IPS-20b (cell line): Measurements from ENCODE around the gene STK39.

Experiments
- H3K27ac ChIP-seq: one replicate; pipeline ENCODE4 v1.5.1; 2013; ENCODE audit warnings: low read length
- H3K27me3 ChIP-seq: 2 replicates; pipeline ENCODE4 v1.6.1; 2013; ENCODE audit warnings: mild to moderate bottlenecking, low read length, inconsistent platforms; ENCODE audit not compliant: insufficient read depth
- H3K36me3 ChIP-seq: 2 replicates; pipeline ENCODE4 v1.6.1; 2013; ENCODE audit warnings: low read depth, mild to moderate bottlenecking, inconsistent platforms, low read length, moderate library complexity; ENCODE audit not compliant: insufficient read depth
- H3K4me1 ChIP-seq: 2 replicates; pipeline ENCODE4 v1.6.1; 2013; ENCODE audit warnings: mild to moderate bottlenecking, control low read depth, inconsistent platforms, low read length, moderate library complexity; ENCODE audit not compliant: insufficient read depth
- H3K4me3 ChIP-seq: 2 replicates; pipeline ENCODE4 v1.5.1; 2013; ENCODE audit warnings: mild to moderate bottlenecking, low read length, inconsistent platforms
- H3K9ac ChIP-seq: 2 replicates; pipeline ENCODE4 v1.6.1; 2013; ENCODE audit warnings: low read depth, mild to moderate bottlenecking, inconsistent platforms, low read length, moderate library complexity
- H3K9me3 ChIP-seq: 2 replicates; pipeline ENCODE4 v1.6.1; 2013; ENCODE audit warnings: mild to moderate bottlenecking, low read depth, low read length, inconsistent platforms; ENCODE audit not compliant: insufficient read depth

STK39 gene

GRCh38 chr2:168146892-168147810, 100.2 kb downstream of the STK39 start:
- no peak overlapping the region for H3K4me3 ChIP-seq
- H3K9me3 ChIP-seq, result no peaks in the 10 kb centered on the region
- no peak overlapping the region for H3K27ac ChIP-seq
- no peaks in the 10 kb centered on the region for H3K36me3 ChIP-seq
- H3K4me1 ChIP-seq, result no peaks in the 10 kb centered on the region
- H3K27me3 ChIP-seq, result no peaks in the 10 kb centered on the region
- no peak overlapping the region for H3K9ac ChIP-seq

GRCh38 chr2:168145426-168146310, 101.7 kb downstream of the STK39 start:
- H3K4me3 ChIP-seq, result no peak overlapping the region
- H3K27ac ChIP-seq, result no peak overlapping the region
- no peaks in the 10 kb centered on the region for H3K27me3 ChIP-seq
- no peaks in the 10 kb centered on the region for H3K4me1 ChIP-seq
- H3K36me3 ChIP-seq, result no peaks in the 10 kb centered on the region
- no peaks in the 10 kb centered on the region for H3K9me3 ChIP-seq
- no peak overlapping the region for H3K9ac ChIP-seq

GRCh38 chr2:168145011-168145410, 102.4 kb downstream of the STK39 start:
- Histone ChIP-seq H3K4me1 (no peaks in the 10 kb centered on the region), H3K27ac (no peak overlapping the region), H3K9ac (no peak overlapping the region), H3K4me3 (no peak overlapping the region), H3K27me3 (no peaks in the 10 kb centered on the region), H3K36me3 (no peaks in the 10 kb centered on the region), H3K9me3 (no peaks in the 10 kb centered on the region)

- no peaks in the 10 kb centered on the region for H3K27me3 ChIP-seq
- peaks cover 3% of the 10 kb centered on the region for H3K4me1 ChIP-seq
- H3K4me3 ChIP-seq, result no peak overlapping the region
- no peak overlapping the region for H3K9ac ChIP-seq
- no peaks in the 10 kb centered on the region for H3K9me3 ChIP-seq
- no peaks in the 10 kb centered on the region for H3K36me3 ChIP-seq
- no peak overlapping the region for H3K27ac ChIP-seq
Observed at GRCh38 chr2:168143813-168144212, 103.6 kb downstream of the STK39 start.

GRCh38 chr2:168140892-168141291, 106.5 kb downstream of the STK39 start:
- no peak overlapping the region for H3K27ac ChIP-seq
- no peak overlapping the region for H3K4me3 ChIP-seq
- no peaks in the 10 kb centered on the region for H3K36me3 ChIP-seq
- H3K9me3 ChIP-seq, result no peaks in the 10 kb centered on the region
- no peak overlapping the region for H3K9ac ChIP-seq
- H3K4me1 ChIP-seq, result peaks cover 19% of the 10 kb centered on the region
- H3K27me3 ChIP-seq, result no peaks in the 10 kb centered on the region

GRCh38 chr2:168139852-168140251, 107.5 kb downstream of the STK39 start:
- Histone ChIP-seq H3K27me3 (no peaks in the 10 kb centered on the region), H3K36me3 (peaks cover 5% of the 10 kb centered on the region; the same call in 1 of the 2 replicates), H3K4me3 (no peak overlapping the region), H3K27ac (no peak overlapping the region), H3K4me1 (peaks cover 19% of the 10 kb centered on the region), H3K9ac (no peak overlapping the region), H3K9me3 (no peaks in the 10 kb centered on the region)

- no peak overlapping the region for H3K27ac ChIP-seq
- no peaks in the 10 kb centered on the region for H3K27me3 ChIP-seq
- H3K9ac ChIP-seq, result no peak overlapping the region
- peaks cover 19% of the 10 kb centered on the region for H3K4me1 ChIP-seq
- no peaks in the 10 kb centered on the region for H3K9me3 ChIP-seq
- peaks cover 5% of the 10 kb centered on the region for H3K36me3 ChIP-seq
- H3K4me3 ChIP-seq, result no peak overlapping the region
Observed at GRCh38 chr2:168138901-168139300, 108.5 kb downstream of the STK39 start.

GRCh38 chr2:168138374-168138773, 109.0 kb downstream of the STK39 start:
- Histone ChIP-seq H3K36me3 (peaks cover 5% of the 10 kb centered on the region), H3K27ac (no peak overlapping the region), H3K9me3 (no peaks in the 10 kb centered on the region), H3K27me3 (no peaks in the 10 kb centered on the region), H3K4me3 (no peak overlapping the region), H3K4me1 (peaks cover 19% of the 10 kb centered on the region), H3K9ac (peak overlapping the region; percentile 22; the same call in 1 of the 2 replicates)

- peak overlapping the region; percentile 24 for H3K4me3 ChIP-seq
- peaks cover 5% of the 10 kb centered on the region for H3K36me3 ChIP-seq
- H3K27ac ChIP-seq, result no peak overlapping the region
- H3K27me3 ChIP-seq, result no peaks in the 10 kb centered on the region
- H3K9me3 ChIP-seq, result no peaks in the 10 kb centered on the region
- peak overlapping the region; percentile 22; the same call in 1 of the 2 replicates for H3K9ac ChIP-seq
- peaks cover 19% of the 10 kb centered on the region for H3K4me1 ChIP-seq
Observed at GRCh38 chr2:168137510-168138180, 109.8 kb downstream of the STK39 start.

- Histone ChIP-seq H3K4me3 (no peak overlapping the region), H3K9ac (no peak overlapping the region), H3K27ac (no peak overlapping the region), H3K4me1 (peaks cover 22% of the 10 kb centered on the region), H3K9me3 (no peaks in the 10 kb centered on the region), H3K36me3 (peaks cover 5% of the 10 kb centered on the region), H3K27me3 (no peaks in the 10 kb centered on the region)
Observed at GRCh38 chr2:168136392-168136977, 110.9 kb downstream of the STK39 start.

GRCh38 chr2:168135630-168136029, 111.8 kb downstream of the STK39 start:
- Histone ChIP-seq H3K27ac (no peak overlapping the region), H3K4me3 (no peak overlapping the region), H3K9ac (no peak overlapping the region), H3K9me3 (no peaks in the 10 kb centered on the region), H3K36me3 (peaks cover 5% of the 10 kb centered on the region), H3K27me3 (no peaks in the 10 kb centered on the region), H3K4me1 (peaks cover 22% of the 10 kb centered on the region)
